Measurements from ENCODE around the gene PRCD.
"Not testable (repeated sequence)": the region's sequence is repeated elsewhere in the genome, so short reads cannot be mapped to it uniquely, and the experiment has no call there.

PRCD gene

DNA sequence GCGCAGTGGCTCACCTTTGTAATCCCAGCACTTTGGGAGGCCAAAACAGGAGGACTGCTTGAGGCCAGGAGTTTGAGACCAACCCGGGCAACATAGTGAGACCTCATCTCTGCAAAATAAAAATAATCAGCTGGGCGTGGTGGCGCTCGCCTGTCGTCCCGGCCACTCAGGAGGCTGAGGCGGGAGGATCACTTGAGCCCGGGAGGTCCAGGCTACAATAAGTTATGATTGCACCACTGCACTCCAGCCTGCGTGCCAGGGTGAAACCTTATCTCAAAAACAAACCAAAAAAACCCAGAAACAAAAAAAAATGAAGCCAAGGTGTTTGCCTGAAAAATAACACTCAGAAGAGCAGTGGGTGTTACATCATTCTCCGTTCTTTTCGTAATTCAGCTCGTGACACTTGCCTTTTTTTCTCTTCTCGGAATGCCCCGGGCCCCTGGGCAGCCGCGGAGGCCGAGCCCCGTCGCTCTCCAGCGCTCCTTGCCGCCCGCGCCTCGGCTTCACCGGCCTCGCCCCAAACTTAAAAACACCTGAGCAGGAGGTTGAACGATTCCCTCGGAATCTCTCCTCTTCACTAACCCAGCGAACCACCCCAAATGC is 17.0 kb downstream of the PRCD start:
- peak; percentile 58 for DNase-seq (ENCODE audit: low spot score)

- peak; percentile 95 for DNase-seq (ENCODE audit: low spot score)
Observed at GRCh38 chr17:76557368-76558197, 17.7 kb downstream of the PRCD start.

GRCh38 chr17:76558198-76559095 is 18.6 kb downstream of the PRCD start:
- DNase-seq (ENCODE audit: low spot score) = no peak

GRCh38 chr17:76559460-76559859 is 19.6 kb downstream of the PRCD start:
- DNase-seq (ENCODE audit: low spot score) = not testable (repeated sequence)

- DNase-seq (ENCODE audit: low spot score) = no peak
Observed at GRCh38 chr17:76560036-76560876, 20.4 kb downstream of the PRCD start.

DNA sequence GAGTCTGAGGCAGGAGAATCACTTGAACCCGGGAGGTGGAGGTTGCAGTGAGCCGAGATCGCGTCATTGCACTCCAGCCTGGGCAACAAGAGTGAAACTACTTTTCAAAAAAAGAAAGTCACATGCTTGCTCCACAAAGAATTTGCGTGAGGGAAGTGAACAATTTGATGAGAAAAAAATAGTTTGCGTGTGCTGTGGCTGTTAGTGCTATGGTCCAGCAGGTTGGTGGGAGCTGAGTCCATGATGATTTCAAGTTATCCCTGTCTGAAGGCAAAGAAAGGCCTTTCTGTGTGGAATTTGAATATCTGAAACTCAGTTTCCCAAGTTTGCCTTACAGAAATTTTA is 21.0 kb downstream of the PRCD start:
- DNase-seq (ENCODE audit: low spot score) = no peak

- no peak for DNase-seq (ENCODE audit: low spot score)
Observed at GRCh38 chr17:76561332-76561731, 21.5 kb downstream of the PRCD start.

DNA sequence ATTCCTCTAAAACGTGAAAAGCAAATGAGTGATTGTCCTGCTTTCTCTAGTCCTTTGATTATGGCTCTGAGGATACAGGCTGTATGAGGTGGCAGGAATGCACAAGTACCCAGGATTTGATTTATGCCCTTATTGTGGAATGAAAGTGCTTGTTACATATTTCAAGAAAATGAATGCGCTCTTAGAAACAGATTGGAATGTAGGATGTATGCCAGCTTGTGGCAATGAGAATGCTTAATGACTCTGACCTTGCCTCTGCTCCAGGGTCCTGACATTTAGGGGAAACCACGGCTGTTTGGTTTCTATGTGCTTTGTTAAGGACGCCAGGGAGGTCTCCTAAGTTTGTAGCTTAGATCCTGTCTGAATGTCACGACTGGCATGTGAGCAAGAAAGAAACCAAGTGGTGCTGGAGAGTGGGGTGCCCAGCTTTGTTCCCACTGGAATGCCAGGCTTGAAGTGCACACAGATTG is 22.0 kb downstream of the PRCD start:
- peak; percentile 41 for DNase-seq (ENCODE audit: low spot score)

GRCh38 chr17:76562734-76563148 is 22.9 kb downstream of the PRCD start:
- peak; percentile 84 for DNase-seq (ENCODE audit: low spot score)

- DNase-seq (ENCODE audit: low spot score) = not testable (repeated sequence)
Observed at GRCh38 chr17:76563359-76563758, 23.5 kb downstream of the PRCD start.

DNA sequence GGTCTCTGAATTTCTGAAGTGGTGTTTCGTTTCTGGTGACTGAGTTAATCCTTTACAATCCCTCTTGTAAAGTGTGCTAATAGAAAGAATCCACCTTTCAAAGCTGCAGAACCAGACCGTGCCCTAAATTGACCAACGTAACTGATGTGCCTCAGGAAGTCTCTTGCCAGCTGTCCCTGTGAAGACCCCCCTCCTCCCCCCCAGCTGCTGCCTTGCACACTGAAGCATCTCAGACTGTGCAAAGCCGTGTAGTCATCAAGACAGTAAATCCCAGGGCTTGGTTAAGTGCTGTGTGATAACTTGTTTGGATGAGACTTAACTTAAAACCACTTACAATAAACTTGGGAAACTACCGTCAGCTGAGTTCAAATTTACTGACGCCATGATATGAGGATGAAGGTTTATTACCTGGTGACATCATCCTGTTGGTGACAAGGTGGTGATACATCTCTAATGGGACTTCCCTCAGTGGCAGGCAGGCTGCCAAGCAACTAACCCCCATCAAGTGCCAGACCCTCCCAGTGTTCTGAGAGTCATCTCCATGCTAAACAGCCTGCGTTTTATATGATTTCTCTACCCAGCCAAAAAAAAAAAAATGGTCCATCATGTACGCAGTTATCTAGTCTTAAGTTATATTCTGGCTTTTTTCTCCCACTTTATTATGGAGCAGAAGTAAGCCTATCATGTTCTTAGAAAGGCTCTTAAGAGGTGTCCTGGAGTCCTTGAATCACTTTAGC is 25.3 kb downstream of the PRCD start:
- DNase-seq (ENCODE audit: low spot score) = not testable (repeated sequence)

- DNase-seq (ENCODE audit: low spot score) = no peak
Observed at GRCh38 chr17:76565728-76566612, 26.1 kb downstream of the PRCD start.

DNA sequence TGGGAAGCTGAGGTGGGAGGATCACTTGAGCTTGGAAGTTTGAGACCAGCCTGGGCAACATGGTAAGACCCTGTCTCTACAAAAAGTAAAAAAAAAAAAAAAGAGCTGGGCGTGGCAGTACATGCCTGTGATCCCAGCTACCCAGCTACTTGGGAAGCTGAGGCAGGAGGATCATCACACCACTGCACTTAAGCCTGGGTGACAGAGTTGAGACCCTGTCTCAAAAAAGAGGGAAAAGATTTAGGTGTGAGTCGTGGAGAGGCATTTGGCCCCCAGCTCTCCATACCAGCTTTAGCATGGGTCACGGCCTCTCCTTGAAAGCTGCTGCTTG is 26.7 kb downstream of the PRCD start:
- DNase-seq (ENCODE audit: low spot score) = no peak

GRCh38 chr17:76566988-76567431 is 27.2 kb downstream of the PRCD start:
- DNase-seq (ENCODE audit: low spot score) = no peak

GRCh38 chr17:76567634-76568432 is 28.0 kb downstream of the PRCD start:
- no peak for DNase-seq (ENCODE audit: low spot score)

- no peak for DNase-seq (ENCODE audit: low spot score)
Observed at GRCh38 chr17:76568811-76569221, 29.0 kb downstream of the PRCD start.

DNA sequence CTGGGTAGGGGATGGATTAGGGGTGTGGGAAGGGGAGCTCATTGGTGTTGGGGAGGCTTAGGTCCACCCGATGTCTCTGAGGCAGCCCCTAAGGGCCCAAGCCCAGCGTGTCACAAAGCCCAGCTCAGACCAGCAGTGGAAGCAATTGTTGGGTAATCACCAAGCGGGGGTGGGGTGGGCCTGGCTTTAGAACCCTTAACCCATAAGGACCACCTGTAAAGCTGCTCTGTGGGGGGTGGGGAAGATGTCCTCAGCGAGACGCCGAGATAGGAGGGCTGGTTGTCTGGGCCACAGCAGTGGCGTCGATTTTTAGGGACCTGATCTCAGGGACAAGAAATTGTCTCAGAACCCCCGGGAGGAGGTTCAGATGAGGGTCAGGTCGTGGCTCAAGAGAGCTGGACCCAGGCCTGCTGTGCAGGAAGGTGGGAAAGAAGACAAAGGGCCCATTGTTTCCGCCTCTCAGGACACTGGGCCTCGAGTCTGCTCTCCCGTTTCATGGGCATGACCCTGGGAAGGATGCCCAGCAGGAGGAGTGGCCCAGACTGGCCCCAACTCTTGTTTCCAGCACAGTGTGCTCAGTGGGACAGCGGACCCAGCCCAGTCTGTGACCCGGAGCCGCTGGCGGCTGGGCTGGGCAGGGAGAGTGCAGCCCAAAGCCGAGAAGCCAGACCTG is 29.9 kb downstream of the PRCD start:
- DNase-seq (ENCODE audit: low spot score) = no peak

DNA sequence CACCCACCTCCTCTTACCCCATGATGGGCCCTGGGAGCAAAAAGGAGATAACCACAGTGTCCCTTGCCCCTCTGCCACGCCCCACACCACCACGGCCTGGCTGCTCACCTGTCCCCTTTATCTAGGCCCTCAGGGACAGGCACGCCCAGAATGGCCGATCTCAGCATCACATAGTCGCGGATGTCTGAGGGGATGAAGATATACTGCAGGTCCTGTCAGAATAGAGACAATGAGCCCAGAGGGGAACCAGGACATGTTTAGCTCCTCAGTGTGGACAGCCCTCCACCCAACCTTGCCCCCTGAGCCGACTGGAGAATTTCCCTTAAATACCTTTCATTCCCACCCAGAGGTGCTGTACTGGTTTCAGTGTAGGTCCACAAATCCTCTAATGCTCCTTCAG is 30.6 kb downstream of the PRCD start:
- no peak for DNase-seq (ENCODE audit: low spot score)

Data from GM03348 (cell line).